Stomach (tissue), 4 donors: ENCODE data around the gene DNASE1L3.

Experiments
- CTCF ChIP-seq, 7 experiments: fragments of 450-650 bp in 4 of 7; fragments of 200-600 bp in 3 of 7; sonication (generic) in 3 of 7; IDR thresholded peaks; one replicate each; pipeline ENCODE4 v1.5.1; 2016 to 2019; ENCODE audit warnings: antibody characterized with exemption in 7 of 7, control low read depth in 2 of 7, mild to moderate bottlenecking in 1 of 7
- EP300 ChIP-seq: sonication (generic); formaldehyde crosslinking; IDR thresholded peaks from one replicate; pipeline ENCODE4 v1.6.1; 2017; ENCODE audit warnings: antibody characterized with exemption
- POLR2AphosphoS5 ChIP-seq, 3 donors: sonication (generic); formaldehyde crosslinking; IDR thresholded peaks; one replicate each; pipeline ENCODE4 v1.6.1; 2016; ENCODE audit warnings: antibody characterized with exemption in 3 of 3

DNA sequence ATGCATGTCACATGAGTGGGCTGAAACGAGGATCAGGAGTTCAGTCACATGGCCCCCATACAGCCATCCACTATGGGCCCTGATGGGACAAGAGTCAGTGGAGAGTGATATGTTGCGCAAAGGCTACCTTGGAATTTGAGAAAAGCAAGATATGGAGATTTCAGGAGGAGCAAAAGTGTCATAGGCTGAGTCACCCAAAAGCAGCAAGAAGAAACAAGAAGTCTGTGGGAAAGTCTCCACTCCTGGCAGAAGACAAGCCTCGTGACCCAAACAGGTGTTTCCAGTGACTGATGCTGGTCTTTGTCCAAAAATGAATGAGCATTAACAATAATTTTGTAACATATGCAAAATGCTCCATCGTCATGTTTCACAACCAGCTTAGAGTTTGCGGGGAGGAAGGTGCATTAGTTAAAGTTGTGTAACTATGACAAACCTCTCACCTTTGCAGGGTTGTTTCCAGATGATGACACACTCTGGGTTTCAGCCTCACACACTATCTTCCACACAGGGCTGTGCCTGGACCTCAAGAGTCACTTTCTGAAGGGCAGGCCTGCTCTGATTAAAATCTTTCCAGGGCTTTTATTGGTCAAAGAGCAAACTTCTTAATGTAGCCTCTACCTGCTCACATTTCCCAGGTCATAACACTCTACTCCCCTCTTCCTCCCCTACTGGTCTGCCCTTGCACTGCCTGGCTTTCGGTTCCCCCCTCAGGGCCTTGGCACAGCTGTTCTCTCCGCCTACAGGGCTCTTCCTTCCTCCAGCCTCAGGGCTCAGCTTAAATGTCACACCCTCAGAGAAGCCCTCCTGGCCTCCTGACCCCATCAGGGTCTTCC lies 3.9 kb upstream of the DNASE1L3 start:
- no peak for TF ChIP-seq CTCF (IDR thresholded peaks at IDR 0.05)
- no peak for TF ChIP-seq EP300
- no peak for TF ChIP-seq POLR2AphosphoS5 (IDR thresholded peaks at IDR 0.05)
